Upper lobe of right lung (tissue), 1 donor: ENCODE data around the gene PLBD2. TPM values are rescaled to one million over a fixed set of nuclear protein-coding genes. Genes with fewer than 3 reads are reported as not detected.

Experiments
- ATAC-seq: fragments of 200-7000 bp; cut with Tn5 transposase; one replicate; pipeline ENCODE4 v1.9.1; 2020; ENCODE audit warnings: mild to moderate bottlenecking, moderate library complexity
- DNase-seq: peaks from one replicate; pipeline ENCODE4 v3.0.0-alpha.2; 2020
- H3K27ac ChIP-seq: fragments of 200-600 bp; one replicate; pipeline ENCODE4 v1.8.0; 2022
- H3K27me3 ChIP-seq: fragments of 200-600 bp; one replicate; pipeline ENCODE4 v1.8.0; 2022; ENCODE audit warnings: mild to moderate bottlenecking
- H3K36me3 ChIP-seq: fragments of 200-600 bp; one replicate; pipeline ENCODE4 v1.8.0; 2022
- H3K4me1 ChIP-seq: fragments of 200-600 bp; one replicate; pipeline ENCODE4 v1.8.0; 2022
- H3K4me3 ChIP-seq: fragments of 200-600 bp; one replicate; pipeline ENCODE4 v1.8.0; 2022; ENCODE audit warnings: mild to moderate bottlenecking
- H3K9me3 ChIP-seq: fragments of 200-600 bp; one replicate; pipeline ENCODE4 v1.8.0; 2022
- CTCF ChIP-seq: fragments of 200-600 bp; IDR thresholded peaks from one replicate; pipeline ENCODE4 v1.8.0; 2022; ENCODE audit warnings: antibody characterized with exemption
- intact Hi-C: fragments of 100-400 bp; cut with DNase I; formaldehyde crosslinking; loops from one replicate; pipeline ENCODE4 v1.11.0; 2022
- total RNA-seq: library from RNA; stranded (reverse); fragmentation: NEBNext Ultra II Directional; extraction: Animal tissue kit (Norgen Biotek cat#: 25700); gene quantifications from one replicate; pipeline ENCODE4 v1.2.1, GENCODE V29; 2021
- donor health status: DM: no; HTN: yes; CAD: no; lungs with severe emphysema.

The PLBD2 gene
- total RNA-seq, 1 donor from 2014 or later, result 41.0 TPM

GRCh38 chr12:113402586-113403260, 44.3 kb downstream of the PLBD2 start:
- H3K27me3 ChIP-seq, result peaks cover 16% of the 10 kb centered on the region

GRCh38 chr12:113403435-113404415, 45.3 kb downstream of the PLBD2 start, which contains the start of gene SDS:
TSS of gene SDS (minus strand) at chr12:113403887. CDS start at chr12:113399708, 4,179 bp downstream.
- intact Hi-C loops, result no loop called here

More at GRCh38 chr12:113402586-113403260, 44.3 kb downstream of the PLBD2 start:
- Histone ChIP-seq H3K9me3 (no peaks in the 10 kb centered on the region), H3K4me1 (peaks cover 13% of the 10 kb centered on the region), H3K36me3 (no peaks in the 10 kb centered on the region), H3K27ac (no peak overlapping the region), H3K4me3 (no peak overlapping the region)
- TF ChIP-seq CTCF, result no peak
- DNase-seq, result no peak
- intact Hi-C loops, result no loop called here
- no peak for ATAC-seq

GRCh38 chr12:113405694-113406093, 47.3 kb downstream of the PLBD2 start:
- DNase-seq (no peak), ATAC-seq (no peak)
- peaks cover 13% of the 10 kb centered on the region for H3K4me1 ChIP-seq
- TF ChIP-seq CTCF, result no peak
- H3K27ac ChIP-seq, result no peak overlapping the region
- no peaks in the 10 kb centered on the region for H3K36me3 ChIP-seq
- H3K9me3 ChIP-seq, result no peaks in the 10 kb centered on the region
- intact Hi-C loops, result no loop called here
- H3K27me3 ChIP-seq, result peaks cover 5% of the 10 kb centered on the region
- no peak overlapping the region for H3K4me3 ChIP-seq

More at GRCh38 chr12:113403435-113404415, 45.3 kb downstream of the PLBD2 start, which contains the start of gene SDS:
- Histone ChIP-seq H3K36me3 (no peaks in the 10 kb centered on the region), H3K4me3 (peak within 1 kb of the TSS; percentile 2), H3K27me3 (peaks cover 9% of the 10 kb centered on the region), H3K9me3 (no peaks in the 10 kb centered on the region), H3K27ac (no peak within 1 kb of the TSS), H3K4me1 (peaks cover 13% of the 10 kb centered on the region)
- TF ChIP-seq CTCF, result no peak
- DNase-seq, result no peak
- peak; percentile 76 for ATAC-seq

GRCh38 chr12:113407931-113408600, 49.7 kb downstream of the PLBD2 start:
- ATAC-seq (no peak), DNase-seq (no peak)
- Histone ChIP-seq H3K9me3 (no peaks in the 10 kb centered on the region), H3K27me3 (peaks cover 5% of the 10 kb centered on the region), H3K4me3 (no peak overlapping the region), H3K4me1 (peaks cover 13% of the 10 kb centered on the region), H3K36me3 (no peaks in the 10 kb centered on the region), H3K27ac (no peak overlapping the region)
- TF ChIP-seq CTCF, result no peak
- intact Hi-C loops, result no loop called here

GRCh38 chr12:113408756-113409298, 50.4 kb downstream of the PLBD2 start:
- no peak for TF ChIP-seq CTCF
- peaks cover 9% of the 10 kb centered on the region for H3K4me1 ChIP-seq
- H3K27ac ChIP-seq, result no peak overlapping the region
- intact Hi-C loops, result no loop called here
- DNase-seq (no peak), ATAC-seq (no peak)
- peaks cover 5% of the 10 kb centered on the region for H3K27me3 ChIP-seq
- H3K36me3 ChIP-seq, result no peaks in the 10 kb centered on the region
- H3K9me3 ChIP-seq, result no peaks in the 10 kb centered on the region
- H3K4me3 ChIP-seq, result no peak overlapping the region
